Measurements from ENCODE around the gene SCLT1.

SCLT1 gene

DNA sequence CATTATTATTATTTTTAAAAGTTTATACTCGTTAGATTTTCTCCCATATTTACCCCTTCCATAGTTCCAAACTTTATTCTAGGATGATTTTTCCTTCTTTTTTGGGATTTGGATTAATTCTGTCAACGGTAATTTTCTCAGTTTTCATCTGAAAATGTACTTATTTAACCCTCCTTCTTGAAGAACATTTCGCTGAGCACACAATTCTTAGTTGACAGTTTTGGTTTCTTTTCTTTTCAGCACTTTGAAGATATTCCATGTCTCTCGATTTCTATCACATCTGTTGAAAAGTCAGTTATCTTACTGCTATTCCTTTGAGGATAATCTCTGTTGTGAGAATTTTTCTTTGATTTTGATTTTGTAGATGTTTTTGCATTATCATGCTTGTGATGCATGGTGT is 85.2 kb downstream of the SCLT1 start:
- H2BK5ac ChIP-seq (ENCODE audit: low read depth, low read length, poor library complexity, severe bottlenecking) = no peak overlapping the region
- no peak overlapping the region for H2AFZ ChIP-seq (ENCODE audit: low read depth, low read length)
- no peak for DNase-seq
- H3K4ac ChIP-seq (ENCODE audit: low read depth in 1 of 2, low read length in 2 of 2) = no peak overlapping the region
- no peak overlapping the region for H3K4me3 ChIP-seq (ENCODE audit: insufficient read depth in 1 of 2, low read depth in 1 of 2, low read length in 2 of 2)
- no peak overlapping the region for H3K23ac ChIP-seq (ENCODE audit: low read length in 2 of 2)
- no peak overlapping the region for H3K27ac ChIP-seq (ENCODE audit: low read length, poor library complexity, severe bottlenecking)
- no peak overlapping the region for H3K18ac ChIP-seq (ENCODE audit: low read depth in 1 of 2, low read length in 2 of 2)
- H2BK15ac ChIP-seq (ENCODE audit: low read depth, poor library complexity, severe bottlenecking) = no peak overlapping the region
- no peak overlapping the region for H4K91ac ChIP-seq (ENCODE audit: low read length)
- H3K79me1 ChIP-seq (replicated peaks; ENCODE audit: low read length, poor library complexity, severe bottlenecking) = no peaks in the 10 kb centered on the region
- peaks cover 39% of the 10 kb centered on the region for H3K9me3 ChIP-seq (ENCODE audit: control insufficient read depth, low read length)
- no peak overlapping the region for H2AK5ac ChIP-seq (ENCODE audit: low read length, severe bottlenecking)
- no peaks in the 10 kb centered on the region for H3K27me3 ChIP-seq (ENCODE audit: control insufficient read depth in 1 of 2, insufficient read depth in 1 of 2, low read length in 2 of 2)
- no peak overlapping the region for H3K14ac ChIP-seq (ENCODE audit: low read length in 2 of 2)
- H3K4me2 ChIP-seq (ENCODE audit: low read length, poor library complexity, severe bottlenecking) = no peak overlapping the region
- no peak overlapping the region for H2BK12ac ChIP-seq (ENCODE audit: low read length in 2 of 2)
- H3K4me1 ChIP-seq (ENCODE audit: control insufficient read depth, insufficient read depth, low read depth, low read length) = no peaks in the 10 kb centered on the region
- no peak overlapping the region for H2BK120ac ChIP-seq (ENCODE audit: low read depth, low read length)
- no peak overlapping the region for H3K9ac ChIP-seq (ENCODE audit: low read length)
- no peaks in the 10 kb centered on the region for H3K36me3 ChIP-seq (ENCODE audit: control insufficient read depth in 1 of 2, insufficient read depth in 2 of 2, low read depth in 1 of 2, low read length in 2 of 2)
- H4K8ac ChIP-seq (ENCODE audit: low read length) = no peak overlapping the region
- 100% methylated on average over 2 of the region's 4 CpGs for WGBS

DNA sequence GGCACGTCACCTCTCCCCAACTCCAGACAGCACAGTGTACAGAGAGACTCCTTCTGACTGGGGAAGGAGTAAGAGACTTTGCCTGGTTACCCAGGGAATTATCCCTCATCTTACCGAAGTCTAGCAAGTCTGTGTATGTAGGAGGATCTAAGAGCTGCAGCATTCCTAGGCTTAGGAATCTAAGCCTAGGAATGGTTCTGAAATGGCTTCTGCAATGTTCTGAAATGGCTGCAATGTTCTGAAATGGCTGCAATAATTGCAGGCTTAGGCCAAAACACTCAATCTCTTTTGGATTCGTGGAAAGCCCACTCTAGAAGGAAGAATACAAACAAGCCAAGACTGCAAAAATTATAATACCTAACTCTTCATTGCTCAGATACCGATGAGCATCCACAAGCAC is 106.4 kb downstream of the SCLT1 start:
- Histone ChIP-seq H2AK5ac (ENCODE audit: low read length, severe bottlenecking) (no peak overlapping the region), H3K14ac (ENCODE audit: low read length in 2 of 2) (no peak overlapping the region), H3K23ac (ENCODE audit: low read length in 2 of 2) (no peak overlapping the region), H3K79me1 (replicated peaks; ENCODE audit: low read length, poor library complexity, severe bottlenecking) (no peaks in the 10 kb centered on the region), H3K4me1 (ENCODE audit: control insufficient read depth, insufficient read depth, low read depth, low read length) (no peaks in the 10 kb centered on the region), H4K91ac (ENCODE audit: low read length) (no peak overlapping the region), H2AFZ (ENCODE audit: low read depth, low read length) (no peak overlapping the region), H2BK120ac (ENCODE audit: low read depth, low read length) (no peak overlapping the region), H3K27ac (ENCODE audit: low read length, poor library complexity, severe bottlenecking) (no peak overlapping the region), H3K9ac (ENCODE audit: low read length) (no peak overlapping the region), H3K4ac (ENCODE audit: low read depth in 1 of 2, low read length in 2 of 2) (no peak overlapping the region), H4K8ac (ENCODE audit: low read length) (no peak overlapping the region), H3K4me2 (ENCODE audit: low read length, poor library complexity, severe bottlenecking) (no peak overlapping the region), H2BK5ac (ENCODE audit: low read depth, low read length, poor library complexity, severe bottlenecking) (no peak overlapping the region), H3K36me3 (ENCODE audit: control insufficient read depth in 1 of 2, insufficient read depth in 2 of 2, low read depth in 1 of 2, low read length in 2 of 2) (peaks cover 3 to 17% of the 10 kb centered on the region in 2 experiments), H3K18ac (ENCODE audit: low read depth in 1 of 2, low read length in 2 of 2) (no peak overlapping the region), H3K4me3 (ENCODE audit: insufficient read depth in 1 of 2, low read depth in 1 of 2, low read length in 2 of 2) (no peak overlapping the region), H3K9me3 (ENCODE audit: control insufficient read depth, low read length) (peaks cover 16% of the 10 kb centered on the region), H2BK12ac (ENCODE audit: low read length in 2 of 2) (no peak overlapping the region), H3K27me3 (ENCODE audit: control insufficient read depth in 1 of 2, insufficient read depth in 1 of 2, low read length in 2 of 2) (no peaks in the 10 kb centered on the region), H2BK15ac (ENCODE audit: low read depth, poor library complexity, severe bottlenecking) (no peak overlapping the region)
- 97% methylated on average over 3 of the region's 4 CpGs for WGBS
- no peak for DNase-seq

DNA sequence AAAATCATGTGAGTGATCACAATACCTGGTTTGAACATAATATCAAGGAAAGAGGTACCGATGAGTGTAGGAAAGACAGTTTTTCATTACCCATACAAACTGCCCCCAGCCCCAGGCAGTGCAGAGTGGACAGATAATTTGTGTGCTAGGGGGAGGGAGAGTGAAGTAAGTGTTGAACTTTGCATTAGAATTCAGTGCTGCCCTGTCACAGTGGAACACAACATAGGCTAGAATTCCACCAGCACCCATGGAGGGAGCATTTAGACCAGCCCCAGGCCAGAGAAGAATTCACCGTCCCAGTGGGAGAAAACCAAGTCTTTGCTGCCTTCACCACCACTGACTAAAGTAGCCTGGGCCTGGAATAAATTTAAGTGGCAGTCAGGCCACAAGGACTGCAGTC is 107.3 kb downstream of the SCLT1 start:
- Histone ChIP-seq H3K14ac (ENCODE audit: low read length in 2 of 2) (no peak overlapping the region), H3K36me3 (ENCODE audit: control insufficient read depth in 1 of 2, insufficient read depth in 2 of 2, low read depth in 1 of 2, low read length in 2 of 2) (peaks cover 3 to 17% of the 10 kb centered on the region in 2 experiments), H3K23ac (ENCODE audit: low read length in 2 of 2) (no peak overlapping the region), H2BK15ac (ENCODE audit: low read depth, poor library complexity, severe bottlenecking) (no peak overlapping the region), H2BK12ac (ENCODE audit: low read length in 2 of 2) (no peak overlapping the region), H3K4me2 (ENCODE audit: low read length, poor library complexity, severe bottlenecking) (no peak overlapping the region), H3K79me1 (replicated peaks; ENCODE audit: low read length, poor library complexity, severe bottlenecking) (peaks cover 2% of the 10 kb centered on the region), H3K4ac (ENCODE audit: low read depth in 1 of 2, low read length in 2 of 2) (no peak overlapping the region), H3K4me1 (ENCODE audit: control insufficient read depth, insufficient read depth, low read depth, low read length) (no peaks in the 10 kb centered on the region), H3K18ac (ENCODE audit: low read depth in 1 of 2, low read length in 2 of 2) (no peak overlapping the region), H3K27ac (ENCODE audit: low read length, poor library complexity, severe bottlenecking) (no peak overlapping the region), H2AK5ac (ENCODE audit: low read length, severe bottlenecking) (no peak overlapping the region), H3K27me3 (ENCODE audit: control insufficient read depth in 1 of 2, insufficient read depth in 1 of 2, low read length in 2 of 2) (no peaks in the 10 kb centered on the region), H3K4me3 (ENCODE audit: insufficient read depth in 1 of 2, low read depth in 1 of 2, low read length in 2 of 2) (no peak overlapping the region), H3K9ac (ENCODE audit: low read length) (no peak overlapping the region), H3K9me3 (ENCODE audit: control insufficient read depth, low read length) (peaks cover 16% of the 10 kb centered on the region), H2BK120ac (ENCODE audit: low read depth, low read length) (no peak overlapping the region), H4K91ac (ENCODE audit: low read length) (no peak overlapping the region), H2AFZ (ENCODE audit: low read depth, low read length) (no peak overlapping the region), H2BK5ac (ENCODE audit: low read depth, low read length, poor library complexity, severe bottlenecking) (no peak overlapping the region), H4K8ac (ENCODE audit: low read length) (no peak overlapping the region)
- 100% methylated on average over 1 of the region's 2 CpGs for WGBS
- DNase-seq = no peak

DNA sequence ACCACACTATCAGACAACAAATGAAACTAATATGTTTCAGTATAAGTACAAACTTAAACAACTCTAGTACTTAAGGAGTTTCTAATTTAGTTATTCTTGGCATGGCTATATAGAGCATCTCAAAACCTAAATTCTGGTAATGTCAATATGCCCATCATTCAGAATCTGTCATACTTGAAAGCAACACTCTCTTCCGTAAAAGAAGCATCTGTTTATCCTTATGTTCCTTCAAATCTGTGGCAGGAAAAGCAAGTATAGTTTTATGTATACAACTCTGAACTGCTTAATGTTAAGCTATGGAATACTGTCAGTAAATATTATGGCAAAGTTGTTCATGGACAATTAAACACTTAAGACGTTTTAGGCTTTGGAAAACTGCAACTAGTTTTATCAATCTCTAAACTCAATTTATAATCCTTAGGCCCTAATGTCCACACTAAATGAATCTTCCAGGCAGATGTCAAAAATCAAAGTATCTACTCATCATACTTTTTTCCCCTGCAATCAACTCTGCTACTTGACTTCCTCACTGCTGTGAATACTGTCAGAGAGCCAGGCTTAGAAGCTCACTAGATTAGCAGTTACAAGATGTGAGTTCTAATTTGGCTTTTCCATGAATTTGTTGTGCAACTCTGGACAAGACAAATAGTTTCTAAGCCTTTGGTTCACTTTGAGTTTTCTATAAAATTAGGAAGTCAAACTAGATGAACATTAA is 109.4 kb downstream of the SCLT1 start:
- no peak overlapping the region for H2BK12ac ChIP-seq (ENCODE audit: low read length in 2 of 2)

More for the DNA sequence above, 109.4 kb downstream of the SCLT1 start:
- WGBS = 23% methylated on average over 1 of the region's 2 CpGs
- Histone ChIP-seq H3K14ac (ENCODE audit: low read length in 2 of 2) (no peak overlapping the region), H3K27ac (ENCODE audit: low read length, poor library complexity, severe bottlenecking) (no peak overlapping the region), H3K27me3 (ENCODE audit: control insufficient read depth in 1 of 2, insufficient read depth in 1 of 2, low read length in 2 of 2) (no peaks in the 10 kb centered on the region), H3K18ac (ENCODE audit: low read depth in 1 of 2, low read length in 2 of 2) (no peak overlapping the region), H3K4ac (ENCODE audit: low read depth in 1 of 2, low read length in 2 of 2) (no peak overlapping the region), H3K36me3 (ENCODE audit: control insufficient read depth in 1 of 2, insufficient read depth in 2 of 2, low read depth in 1 of 2, low read length in 2 of 2) (peaks cover 3 to 17% of the 10 kb centered on the region in 2 experiments), H2BK120ac (ENCODE audit: low read depth, low read length) (no peak overlapping the region), H3K4me2 (ENCODE audit: low read length, poor library complexity, severe bottlenecking) (no peak overlapping the region), H4K8ac (ENCODE audit: low read length) (no peak overlapping the region), H3K4me3 (ENCODE audit: insufficient read depth in 1 of 2, low read depth in 1 of 2, low read length in 2 of 2) (no peak overlapping the region), H2AK5ac (ENCODE audit: low read length, severe bottlenecking) (no peak overlapping the region), H2AFZ (ENCODE audit: low read depth, low read length) (no peak overlapping the region), H2BK5ac (ENCODE audit: low read depth, low read length, poor library complexity, severe bottlenecking) (no peak overlapping the region), H3K4me1 (ENCODE audit: control insufficient read depth, insufficient read depth, low read depth, low read length) (no peaks in the 10 kb centered on the region), H3K9me3 (ENCODE audit: control insufficient read depth, low read length) (peaks cover 12% of the 10 kb centered on the region), H3K79me1 (replicated peaks; ENCODE audit: low read length, poor library complexity, severe bottlenecking) (peaks cover 2% of the 10 kb centered on the region), H4K91ac (ENCODE audit: low read length) (no peak overlapping the region), H3K23ac (ENCODE audit: low read length in 2 of 2) (no peak overlapping the region), H3K9ac (ENCODE audit: low read length) (no peak overlapping the region), H2BK15ac (ENCODE audit: low read depth, poor library complexity, severe bottlenecking) (no peak overlapping the region)
- peak; percentile 5 for DNase-seq
